Measurements from ENCODE around the gene POU3F1.

POU3F1 gene

DNA sequence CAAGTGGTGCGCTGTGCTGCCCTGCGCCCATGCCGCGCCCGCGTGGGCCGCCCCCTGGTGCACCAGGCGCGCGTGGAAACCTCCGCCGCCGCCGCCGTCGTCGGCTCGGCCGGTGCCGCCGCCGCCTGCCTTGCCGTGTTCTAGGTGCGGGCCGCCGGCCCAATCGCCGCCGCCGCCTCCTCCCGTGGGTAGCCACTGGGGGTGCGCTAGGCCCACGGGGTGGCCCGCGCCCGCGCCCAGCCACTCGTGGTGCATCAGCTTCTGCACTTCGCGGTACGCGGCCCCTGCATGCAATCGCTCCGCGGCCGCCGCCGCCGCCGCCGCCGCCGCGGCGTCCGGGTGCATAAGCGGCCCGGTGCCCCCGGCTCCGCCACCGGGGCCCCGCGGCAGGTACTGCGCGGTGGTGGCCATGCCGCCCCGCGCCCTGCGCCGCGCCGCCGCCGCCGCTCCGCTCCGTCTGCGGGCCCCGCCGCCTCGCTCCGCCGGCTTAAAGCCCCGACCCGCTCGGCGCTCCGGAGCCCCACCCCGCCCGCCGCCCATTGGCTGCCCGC lies at the start of gene POU3F1:
TSS of gene POU3F1 (minus strand) at position 461 of the 551 bp plus-strand sequence. CDS start at position 411, 50 bp downstream.
- DNase-seq (ENCODE audit: low spot score): no peak

DNA sequence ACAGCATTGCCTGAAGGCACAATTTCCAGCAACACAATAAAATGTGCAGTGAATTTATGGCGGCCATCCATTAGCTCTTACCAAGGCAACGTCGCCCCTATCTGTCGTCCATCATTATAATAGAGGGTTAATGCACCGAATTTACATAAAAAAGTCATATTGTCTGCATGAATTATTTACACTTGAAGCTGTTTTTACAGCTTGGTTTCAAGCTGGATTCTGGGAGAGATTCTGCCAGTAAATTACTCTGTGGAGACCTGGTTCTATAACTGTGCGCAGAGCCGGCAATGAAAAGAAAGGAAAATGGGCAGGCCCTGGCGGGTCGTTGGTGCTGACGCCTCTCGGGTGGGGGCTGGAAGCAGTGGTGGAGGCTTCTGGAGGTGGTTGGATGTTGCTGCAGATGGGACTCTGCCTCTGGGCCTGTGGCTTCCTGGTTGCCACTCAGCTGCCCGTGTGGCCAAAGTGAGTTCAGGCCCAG lies 48.9 kb upstream of the POU3F1 start:
- no peak for DNase-seq (ENCODE audit: low spot score)

DNA sequence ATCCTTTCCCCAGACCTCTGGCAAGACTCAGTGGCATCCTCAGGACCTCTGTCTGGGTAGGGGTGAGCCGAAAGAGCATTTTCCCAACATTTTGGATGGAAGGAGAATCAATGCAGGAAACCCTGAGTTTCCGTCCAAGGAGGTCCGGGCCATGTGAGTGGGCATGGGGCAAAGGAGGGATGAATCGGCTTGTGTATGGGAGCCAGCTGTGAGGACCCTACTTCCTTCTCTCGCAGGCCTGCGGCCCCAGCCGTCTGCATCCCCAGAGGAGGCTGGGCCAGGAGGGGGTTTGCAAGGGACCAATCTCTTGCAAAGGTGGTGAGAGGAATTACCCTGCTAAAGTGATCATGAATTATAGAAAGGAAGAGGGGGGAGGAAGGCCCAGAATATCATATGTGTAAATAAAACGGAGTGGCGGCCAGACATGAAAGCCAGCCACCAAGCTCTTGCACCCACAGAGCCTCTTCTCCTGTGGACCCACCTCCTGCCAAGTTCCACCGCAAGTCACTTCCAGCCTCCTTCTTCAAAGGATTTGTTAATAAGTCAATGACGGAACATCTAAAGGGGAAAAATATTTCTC lies 48.2 kb upstream of the POU3F1 start:
- no peak for DNase-seq (ENCODE audit: low spot score)

DNA sequence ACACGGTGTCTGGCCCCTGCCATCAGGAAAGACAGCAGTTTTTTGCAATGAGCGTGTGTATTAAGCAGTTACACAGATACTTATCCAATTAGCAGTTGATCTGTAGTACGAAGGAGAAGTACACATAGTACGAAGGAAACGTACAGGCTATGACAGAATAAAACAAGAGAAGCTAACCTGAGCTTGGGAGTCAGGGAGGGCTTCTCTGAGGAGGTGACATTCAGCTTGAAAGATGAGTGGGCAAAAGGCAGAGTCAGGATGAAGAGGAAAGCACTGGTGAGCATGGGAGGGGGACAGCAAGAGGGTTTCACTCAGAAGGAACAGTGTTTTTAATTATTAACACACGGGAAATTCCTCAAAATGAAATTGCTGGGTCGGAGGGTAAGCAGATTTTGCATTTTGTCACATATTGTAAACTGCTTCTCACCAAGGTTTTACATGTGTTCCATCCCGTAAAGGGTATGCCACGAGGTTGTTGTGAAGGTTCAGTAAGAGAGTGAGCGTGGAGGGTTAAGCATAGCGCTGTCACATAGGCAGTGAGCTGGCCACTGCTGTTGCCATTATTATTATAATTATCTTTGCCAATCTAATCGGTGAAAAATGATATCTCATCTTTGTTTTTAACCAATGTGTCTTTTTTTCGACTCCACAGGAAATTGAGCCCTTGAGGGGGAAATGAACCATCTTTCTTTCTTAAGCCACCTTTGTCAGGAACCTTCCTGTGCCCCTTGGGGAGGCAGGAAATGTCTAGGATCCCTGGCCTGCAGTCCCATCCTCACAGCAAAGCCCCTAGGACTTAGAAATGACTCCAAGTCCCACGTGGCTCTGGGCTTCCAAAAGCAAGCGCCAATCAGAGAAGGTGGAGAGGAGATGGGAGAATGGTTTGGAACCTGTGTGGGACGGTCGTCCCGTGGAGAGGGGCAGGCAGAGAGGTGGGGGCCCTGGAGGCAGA lies 47.3 kb upstream of the POU3F1 start:
- DNase-seq (ENCODE audit: low spot score): no peak

DNA sequence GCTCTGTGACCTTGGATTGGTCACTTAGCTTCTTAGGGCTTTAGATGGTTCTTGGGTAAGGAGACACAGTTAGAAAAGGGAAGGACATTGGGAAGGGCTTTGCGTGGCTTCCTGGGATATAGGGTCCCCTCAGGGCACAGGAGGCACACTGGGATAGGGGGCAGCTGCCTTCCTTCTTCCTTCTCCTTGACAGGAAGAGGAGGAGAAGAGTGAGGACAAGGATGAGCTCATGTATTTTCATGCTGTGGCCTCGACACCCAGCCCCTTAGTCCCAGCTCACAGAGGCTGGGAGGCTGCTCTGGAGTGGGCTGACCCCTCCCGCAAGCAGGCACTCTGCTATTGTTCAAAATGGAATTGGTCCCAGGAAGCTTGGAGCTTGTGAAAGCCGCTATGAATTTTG lies 45.7 kb upstream of the POU3F1 start:
- no peak for DNase-seq (ENCODE audit: low spot score)

DNA sequence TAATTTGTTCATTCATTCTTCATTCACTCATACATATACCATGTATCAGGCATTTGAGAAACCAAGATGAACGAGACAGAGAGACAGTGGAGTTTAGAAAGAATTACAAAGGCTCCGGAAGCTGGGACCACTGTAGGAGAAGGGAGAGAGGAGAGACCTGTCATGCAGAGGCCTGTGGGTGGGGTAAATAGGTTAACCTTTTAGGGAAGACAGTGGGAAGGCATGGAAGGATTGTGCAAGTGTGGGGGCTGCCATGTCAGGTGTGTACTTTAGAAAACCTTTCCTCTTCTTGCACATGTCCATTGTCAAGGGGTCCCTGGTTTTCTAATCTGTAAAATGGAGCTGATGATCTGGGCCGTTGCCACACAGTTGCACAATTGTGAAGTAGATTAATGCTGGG lies 44.2 kb upstream of the POU3F1 start:
- no peak for DNase-seq (ENCODE audit: low spot score)

DNA sequence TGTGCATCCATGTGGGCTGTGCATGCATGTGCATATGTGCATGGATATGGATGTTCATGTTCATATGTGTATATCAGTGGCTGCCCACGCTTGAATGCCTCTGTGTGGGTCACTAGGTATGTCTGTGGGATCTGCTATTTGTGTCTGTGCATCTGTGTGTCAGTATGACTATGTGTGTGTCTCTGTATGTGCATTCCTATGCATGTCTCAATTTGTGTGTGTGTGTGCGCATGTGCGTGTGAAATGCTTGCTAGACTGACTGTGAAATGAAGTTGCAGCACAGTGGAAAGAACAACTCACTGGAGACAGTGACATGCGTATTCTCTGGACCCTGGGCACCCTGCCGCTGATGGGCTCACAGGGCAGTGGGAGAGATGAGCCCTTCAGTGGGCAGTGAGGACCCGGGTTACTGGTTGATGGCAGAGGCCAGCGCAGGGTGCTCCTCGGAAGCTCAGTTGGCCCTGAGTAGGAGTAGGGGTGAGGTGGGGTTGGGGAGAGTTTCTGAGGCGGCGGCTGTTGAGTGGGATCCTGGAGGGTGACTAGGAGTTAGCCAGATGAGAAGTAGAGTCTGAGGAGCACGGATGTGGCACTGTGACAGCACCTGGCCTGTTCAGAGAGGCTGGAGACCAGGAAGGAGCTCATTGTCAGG lies 43.2 kb upstream of the POU3F1 start:
- DNase-seq (ENCODE audit: low spot score): no peak

DNA sequence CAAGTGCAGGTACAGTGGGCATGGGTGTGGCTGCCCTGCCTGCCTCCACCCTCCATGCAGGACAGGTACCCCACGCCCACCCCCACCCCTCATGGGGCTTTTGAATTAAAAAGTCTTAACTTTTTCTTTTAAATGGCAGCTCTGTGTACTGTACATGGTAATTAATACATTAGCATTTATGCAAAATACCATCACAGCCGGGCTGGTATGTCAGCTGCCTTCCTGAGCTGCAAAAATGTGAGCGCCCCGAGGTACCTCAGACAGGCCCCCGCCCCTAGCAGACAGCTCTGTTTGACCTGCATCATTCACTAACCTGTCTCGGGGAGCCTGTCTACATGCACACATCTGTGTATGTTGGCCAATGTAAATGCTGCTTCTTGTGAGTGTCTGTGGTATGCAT lies 42.2 kb upstream of the POU3F1 start:
- no peak for DNase-seq (ENCODE audit: low spot score)

DNA sequence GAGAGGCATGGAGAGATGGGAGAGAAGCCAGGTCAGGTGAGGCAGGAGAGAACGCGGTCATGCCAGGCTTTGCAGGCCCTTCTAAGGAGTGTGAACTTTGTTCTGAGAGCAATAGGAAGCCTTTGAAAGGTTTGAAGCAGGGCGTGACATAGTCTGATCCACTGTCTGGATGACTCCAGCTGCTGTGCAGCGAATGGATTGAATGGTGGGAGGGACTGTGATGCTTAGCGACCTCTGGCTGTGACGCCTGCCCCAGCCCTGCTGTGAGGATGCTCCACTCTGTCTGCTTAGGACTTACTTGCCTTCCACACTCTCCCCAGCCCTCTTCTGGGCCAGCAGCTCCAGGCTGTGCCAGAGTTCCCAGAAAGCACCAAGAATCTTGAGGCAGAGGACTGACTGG lies 41.8 kb upstream of the POU3F1 start:
- DNase-seq (ENCODE audit: low spot score): no peak

DNA sequence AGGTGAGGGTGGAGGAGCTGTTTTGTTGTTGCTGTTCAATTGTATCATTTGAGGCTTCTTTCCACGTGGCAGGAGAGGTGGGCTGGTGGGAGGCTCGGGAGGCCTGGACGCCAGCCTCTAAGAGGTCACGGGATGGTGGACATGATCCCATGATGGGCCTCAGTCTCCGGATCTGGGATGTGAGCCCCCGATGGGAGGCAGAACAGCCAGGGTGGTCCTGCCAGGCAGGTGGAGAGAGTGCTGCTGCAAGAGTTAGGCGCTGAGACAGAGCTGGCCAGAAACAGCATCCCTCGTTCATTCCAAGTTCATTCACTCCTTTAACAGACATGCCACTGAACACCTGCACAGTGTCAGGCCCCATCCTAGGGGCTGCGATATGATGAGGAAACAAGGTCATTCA lies 41.1 kb upstream of the POU3F1 start:
- no peak for DNase-seq (ENCODE audit: low spot score)

DNA sequence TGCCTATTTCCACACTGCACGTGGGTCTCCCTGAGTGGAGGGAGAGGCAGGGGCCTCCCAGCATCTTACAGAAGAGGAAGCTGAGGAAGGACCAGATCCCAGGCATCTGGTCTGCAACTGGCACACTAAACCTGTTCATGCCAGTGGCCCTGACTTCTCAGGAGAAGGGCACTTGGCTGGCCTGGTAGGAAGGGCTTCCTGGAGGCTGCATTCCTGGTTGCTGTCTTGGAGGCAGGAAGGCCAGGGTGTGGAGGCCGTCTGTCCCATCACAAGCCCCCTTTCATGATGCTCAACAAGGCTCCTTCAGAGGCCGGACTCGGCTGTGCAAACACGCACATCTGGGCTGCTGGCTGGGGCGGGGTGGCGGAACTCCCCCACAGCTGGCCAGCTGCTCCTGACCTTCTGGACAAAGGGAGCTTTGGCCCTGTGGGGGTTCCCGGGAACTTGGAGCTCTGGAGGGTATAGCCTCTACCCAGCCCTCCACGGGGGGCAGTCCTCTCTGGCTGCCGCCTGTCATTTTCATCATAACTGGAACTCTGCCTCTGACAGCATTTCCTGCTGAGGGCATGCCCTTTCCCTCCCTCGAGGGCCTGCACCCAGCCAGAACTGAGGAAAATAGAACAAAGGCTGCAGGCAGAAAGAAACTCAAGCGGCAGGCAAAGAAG lies 39.2 kb upstream of the POU3F1 start:
- no peak for DNase-seq (ENCODE audit: low spot score)

DNA sequence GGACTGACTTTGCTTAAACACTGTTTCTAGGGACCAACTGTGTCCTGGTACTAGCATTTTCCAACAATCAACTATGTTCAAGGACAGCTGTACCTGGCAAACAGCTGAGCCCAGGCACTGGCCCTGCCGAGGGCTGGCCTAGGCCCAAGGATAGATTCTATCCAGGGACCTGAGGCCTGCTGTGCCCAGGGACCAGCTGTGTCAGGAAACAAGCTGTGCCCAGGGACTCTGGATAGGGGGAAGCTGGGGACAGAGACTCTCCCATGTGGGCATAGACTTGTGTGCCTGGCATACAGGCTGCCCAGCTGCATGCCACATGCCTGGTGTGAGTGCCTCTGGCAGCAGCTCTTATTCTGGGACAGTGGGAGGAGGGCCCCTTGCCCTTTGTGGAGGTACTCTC lies 38.1 kb upstream of the POU3F1 start:
- DNase-seq (ENCODE audit: low spot score): no peak

DNA sequence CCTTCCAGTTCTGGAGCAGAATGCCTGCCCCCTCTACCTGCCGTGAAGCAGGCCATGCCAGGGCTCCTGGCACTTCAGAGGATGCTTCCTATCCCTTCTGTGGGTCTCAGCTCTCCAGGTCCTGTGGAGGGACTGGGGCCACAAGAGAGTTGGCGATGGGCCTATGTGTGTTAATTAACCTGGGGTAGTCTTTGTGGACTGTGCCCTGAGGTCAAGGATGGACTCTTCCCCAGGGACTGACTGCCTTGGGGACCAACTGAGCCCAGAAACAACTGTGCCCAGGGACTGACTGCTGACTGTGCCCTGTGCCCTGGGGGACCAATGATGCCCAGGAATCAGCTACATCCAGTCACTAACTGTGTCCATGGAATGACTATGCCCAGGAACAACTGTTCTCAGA lies 37.5 kb upstream of the POU3F1 start:
- no peak for DNase-seq (ENCODE audit: low spot score)

DNA sequence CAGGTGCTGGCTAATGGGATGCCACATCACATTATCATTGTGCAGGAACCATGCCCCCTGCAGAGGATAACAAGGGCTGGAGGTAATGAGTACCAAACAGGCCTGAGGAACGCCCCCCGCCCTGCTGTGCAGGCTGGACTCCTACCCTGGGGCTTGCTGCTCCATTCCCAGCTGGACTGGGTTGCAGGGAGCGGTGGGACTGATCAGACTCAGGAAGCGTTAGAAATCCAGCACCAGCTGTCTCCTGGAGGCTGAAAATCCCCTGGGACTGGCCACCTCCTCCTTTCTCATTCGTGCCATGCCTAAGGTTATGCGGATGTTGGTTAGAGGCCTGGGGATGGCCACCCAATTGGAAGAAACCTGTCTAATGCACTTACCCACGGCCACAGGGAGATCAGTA lies 36.9 kb upstream of the POU3F1 start:
- no peak for DNase-seq (ENCODE audit: low spot score)

DNA sequence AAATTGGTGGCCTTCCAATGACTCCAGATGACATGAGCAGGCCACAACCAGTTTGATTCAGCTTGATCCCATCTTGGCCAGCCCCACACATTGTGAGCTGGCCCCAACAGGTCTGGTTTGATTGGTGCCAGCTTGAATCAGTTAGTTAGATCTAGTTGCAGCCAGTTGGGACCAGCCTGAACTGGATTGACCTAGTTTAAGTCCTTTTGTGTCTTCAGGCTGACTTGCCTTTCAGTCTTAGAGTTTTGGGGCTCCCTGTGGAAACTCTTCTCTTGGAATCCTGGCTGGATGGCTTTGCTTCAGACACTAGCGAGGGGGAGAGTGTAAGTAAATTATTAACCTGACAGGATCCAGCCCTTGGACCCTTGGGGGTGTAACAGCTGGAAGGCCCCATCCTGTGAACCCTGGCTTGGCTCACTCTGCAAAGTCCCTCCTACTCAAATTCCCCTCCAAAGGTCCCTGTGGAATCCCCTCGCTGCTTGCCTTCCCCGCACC lies 36.2 kb upstream of the POU3F1 start:
- DNase-seq (ENCODE audit: low spot score): no peak

DNA sequence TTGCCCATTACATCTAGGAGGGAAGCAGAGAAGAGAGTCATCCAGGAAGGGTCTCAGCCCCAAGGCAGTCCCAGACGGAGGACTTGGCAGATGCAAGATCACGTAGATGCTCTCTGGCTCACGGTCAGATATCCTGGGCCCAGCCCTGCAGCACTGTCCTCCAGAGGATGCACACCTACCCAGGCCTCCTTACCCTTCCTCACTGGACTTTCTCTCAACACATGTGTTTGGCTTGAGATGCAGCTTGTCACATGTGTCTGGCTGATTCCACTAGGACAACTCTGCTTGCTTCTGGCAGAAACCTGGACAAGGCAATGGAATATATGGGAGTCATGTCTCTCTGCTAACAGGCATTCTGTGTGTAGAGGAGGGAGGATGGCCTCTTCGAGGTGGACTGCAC lies 32.4 kb upstream of the POU3F1 start:
- DNase-seq (ENCODE audit: low spot score): no peak

DNA sequence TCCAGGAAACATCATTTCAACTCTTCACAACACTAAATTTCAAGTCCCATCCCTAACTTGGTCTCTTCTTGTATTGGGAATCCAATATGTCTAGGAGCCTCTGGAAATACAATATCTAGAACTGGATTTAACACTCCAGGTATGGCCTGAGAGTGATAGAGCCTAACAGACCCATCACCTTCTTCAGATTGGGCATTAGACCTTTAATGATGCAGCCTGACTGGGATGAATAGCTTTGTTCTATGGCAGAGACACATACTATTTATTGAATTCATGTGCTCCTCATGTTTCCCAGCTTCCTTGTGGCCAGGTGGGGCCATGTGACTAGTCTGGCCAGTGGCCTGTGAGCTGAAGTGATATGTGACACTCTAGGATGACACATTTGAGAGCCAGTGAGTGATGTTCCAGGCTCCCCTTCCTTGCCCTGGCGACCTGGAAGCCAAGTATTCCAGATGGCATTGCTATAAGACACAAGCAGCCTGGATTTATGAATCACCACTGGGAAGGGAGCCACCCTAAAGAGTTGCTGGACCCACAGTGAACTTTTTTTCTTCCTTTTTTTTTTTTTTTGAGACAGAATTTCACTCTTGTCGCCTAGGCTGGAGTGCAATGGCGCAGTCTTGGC lies 31.0 kb upstream of the POU3F1 start:
- DNase-seq (ENCODE audit: low spot score): no peak

DNA sequence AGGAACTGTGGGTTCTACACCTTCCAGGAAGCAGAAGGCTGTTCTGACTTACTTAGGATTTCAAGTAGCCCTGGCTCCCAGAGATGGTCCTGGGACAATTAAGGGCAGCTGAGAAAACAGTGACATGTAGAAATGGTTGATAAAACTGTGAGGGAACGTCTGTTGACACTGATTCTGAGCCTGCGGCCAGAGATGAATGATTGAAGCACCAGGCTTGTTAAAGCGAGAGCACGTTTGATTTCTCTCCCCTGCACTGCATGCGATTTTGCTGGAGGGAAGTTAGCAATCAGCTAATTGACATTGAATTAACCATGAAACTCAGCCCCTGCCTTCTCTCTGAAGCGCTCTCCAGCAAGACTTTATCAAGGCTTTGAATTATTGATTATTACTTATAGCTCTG lies 29.9 kb upstream of the POU3F1 start:
- DNase-seq (ENCODE audit: low spot score): no peak

DNA sequence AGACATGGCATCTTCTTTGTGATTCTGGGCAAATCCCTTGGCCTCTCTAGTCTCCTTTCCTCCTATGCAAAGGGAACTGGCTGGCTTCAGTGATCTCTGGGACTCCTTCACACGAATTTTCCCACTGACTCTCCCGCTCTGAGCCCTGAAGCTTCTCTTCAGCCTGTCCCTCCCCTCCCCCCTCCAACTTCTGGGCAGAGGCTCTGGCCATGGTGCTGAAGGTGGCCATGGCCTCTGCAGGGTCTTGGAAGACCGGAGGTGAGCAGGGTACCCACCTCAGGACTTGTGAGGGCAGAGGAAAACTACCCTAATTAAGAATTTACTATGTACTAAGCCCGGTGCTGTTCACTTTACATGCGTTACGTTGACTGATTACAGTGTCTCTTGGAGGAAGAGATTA lies 29.4 kb upstream of the POU3F1 start:
- peak; percentile 16 for DNase-seq (ENCODE audit: low spot score)

DNA sequence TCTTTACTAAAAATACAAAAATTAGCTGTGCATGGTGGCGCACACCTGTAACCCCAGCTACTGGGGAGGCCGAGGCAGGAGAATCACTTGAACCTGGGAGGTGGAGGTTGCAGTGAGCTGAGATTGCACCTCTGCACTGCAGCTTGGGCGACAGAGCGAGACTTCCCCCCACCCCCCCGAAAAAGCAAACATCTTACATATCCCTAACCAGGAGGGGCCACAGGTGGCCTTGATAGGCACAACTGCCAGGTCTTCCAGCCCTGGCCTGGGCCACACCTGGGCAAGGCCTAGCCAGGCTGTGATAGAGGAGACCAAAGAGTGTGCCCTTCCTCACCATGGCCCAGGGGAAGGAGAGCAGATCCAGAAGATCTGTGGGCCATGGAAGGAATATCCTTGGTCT lies 28.6 kb upstream of the POU3F1 start:
- DNase-seq (ENCODE audit: low spot score): no peak

DNA sequence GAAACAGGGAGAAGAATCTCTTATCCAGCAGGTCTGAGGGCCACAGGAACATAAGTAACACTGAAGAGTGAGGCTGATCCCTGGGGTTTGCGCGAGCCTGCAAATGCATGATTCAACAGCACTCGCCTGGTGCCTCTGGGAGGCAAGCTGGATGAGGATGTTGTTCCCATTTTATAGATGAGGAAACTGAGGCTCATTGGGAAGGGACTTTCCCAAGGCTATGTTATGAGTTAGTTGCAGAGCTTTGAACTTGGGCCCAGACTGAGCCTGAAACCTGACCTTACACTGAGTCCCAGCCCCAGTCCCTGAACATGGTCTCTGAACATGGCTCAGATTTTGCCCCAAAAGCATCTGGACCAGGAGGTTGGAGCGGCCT lies 27.7 kb upstream of the POU3F1 start:
- DNase-seq (ENCODE audit: low spot score): no peak
